K562 (cell line): ENCODE measurements around the gene ADNP. TPM values are rescaled to one million over a fixed set of nuclear protein-coding genes. Genes with fewer than 3 reads are reported as not detected.
A peak's percentile ranks its signal among the peaks of the same experiment; 100 is the strongest.

Experiments
- HNRNPL ChIP-seq: fragments of 200-400 bp; formaldehyde crosslinking; IDR thresholded peaks from 2 replicates; pipeline ENCODE4 v1.6.1; 2017; ENCODE audit warnings: low read depth, mild to moderate bottlenecking, low read length
- KAT2B ChIP-seq: IDR thresholded peaks from one replicate; pipeline ENCODE4 v1.6.1; 2012; ENCODE audit warnings: low read depth, mild to moderate bottlenecking, control low read depth, inconsistent platforms, low read length, moderate library complexity
- MBD2 ChIP-seq: sonication (generic); IDR thresholded peaks from 2 replicates; pipeline ENCODE4 v1.6.1; 2016; ENCODE audit warnings: low read depth, borderline replicate concordance
- MEF2A ChIP-seq: IDR thresholded peaks from 2 replicates; pipeline ENCODE4 v1.6.1; 2011; ENCODE audit warnings: low read depth, mild to moderate bottlenecking, low read length, moderate library complexity; ENCODE audit not compliant: control insufficient read depth
- PBX2 ChIP-seq, 2 experiments: IDR thresholded peaks in 1 of 2; conservative IDR thresholded peaks in 1 of 2; 2 replicates each; pipeline ENCODE4 v1.6.1; 2016; ENCODE audit warnings: low read depth in 2 of 2, mild to moderate bottlenecking in 1 of 2, missing compliant biosample characterization in 1 of 2, missing genetic modification characterization in 1 of 2, moderate library complexity in 1 of 2
- RNF219 ChIP-seq: fragments of 250-450 bp; sonication (Bioruptor Pico); IDR thresholded peaks from 2 replicates; pipeline ENCODE4 v1.5.0; 2022; ENCODE audit warnings: mild to moderate bottlenecking
- SNAPC5 ChIP-seq: fragments of 250-450 bp; sonication (Bioruptor Pico); IDR thresholded peaks from 2 replicates; pipeline ENCODE4 v1.8.0; 2021; ENCODE audit warnings: moderate library complexity, mild to moderate bottlenecking, inconsistent platforms
- TFAP4 ChIP-seq: sonication (generic); formaldehyde crosslinking; IDR thresholded peaks from 2 replicates; pipeline ENCODE4 v1.8.0; 2022; ENCODE audit warnings: missing genetic modification reagents, mild to moderate bottlenecking, moderate library complexity, borderline replicate concordance
- ZBTB2 ChIP-seq: fragments of 450-650 bp; IDR thresholded peaks from 2 replicates; pipeline ENCODE4 v1.6.1; 2016; ENCODE audit warnings: antibody characterized with exemption
- ZBTB8A ChIP-seq: fragments of 450-650 bp; IDR thresholded peaks from 2 replicates; pipeline ENCODE4 v1.6.1; 2018; ENCODE audit warnings: mild to moderate bottlenecking, moderate library complexity; ENCODE audit not compliant: partially characterized antibody
- ZNF609 ChIP-seq: sonication (generic); formaldehyde crosslinking; IDR thresholded peaks from 2 replicates; pipeline ENCODE4 v1.8.1; 2023; ENCODE audit warnings: missing genetic modification reagents, mild to moderate bottlenecking, borderline replicate concordance
- polyA plus RNA-seq, 8 experiments: library from polyadenylated mRNA; depleted of rRNA in 4 of 8; stranded (reverse) in 5 of 8; unstranded in 3 of 8; fragments of >200 nt; fragmentation: Nextera tagmentation in 2 of 8; fragmentation: Illumina TruSeq in 1 of 8; extraction: Ambion mirVana in 2 of 8; extraction: Trizol in 1 of 8; gene quantifications; 2 replicates each; pipeline versions ENCODE4 v1.2.1 to v1.2.3, GENCODE V29; 2011 to 2014; ENCODE audit warnings: inconsistent platforms in 1 of 8, missing spikeins in 1 of 8
- total RNA-seq, 7 experiments: library from RNA; depleted of rRNA in 6 of 7; stranded (reverse); fragments of >200 nt in 6 of 7; fragmentation: Illumina TruSeq in 2 of 7; extraction: Trizol in 2 of 7; gene quantifications; 2 replicates each; pipeline versions ENCODE4 v1.2.1 to v1.2.3, GENCODE V29; 2011 to 2021; ENCODE audit warnings: low replicate concordance in 1 of 7

Gene ADNP
- total and polyA plus RNA-seq, 9 of the 15 experiments (the other 6 are each of a cell fraction or from before 2014, with no cell fraction given), result 17.8 to 59.9 (median 25.3) TPM

GRCh38 chr20:50903353-50904051 is 27.7 kb downstream of the ADNP start (continued):
- TF ChIP-seq ZBTB2 (0 out of 2 replicates have a peak, but pooled peaks have one; percentile 40), MEF2A (no peak), HNRNPL (no peak), TFAP4 (peak; percentile 81), SNAPC5 (CRISPR knock-in tag) (no peak), RNF219 (CRISPR knock-in tag) (no peak), MBD2 (no peak), KAT2B (no peak), ZBTB8A (no peak), ZNF609 (no peak), PBX2 (CRISPR knock-in tag; IDR thresholded peaks at IDR 0.05; ENCODE audit: low read depth) (no peak), PBX2 (tag; conservative IDR thresholded peaks at IDR 0.05; ENCODE audit: low read depth) (0 out of 2 replicates have a peak, but pooled peaks have one; percentile 33)
